ENCODE results near the gene NR2F2.

NR2F2 gene

GRCh38 chr15:96330450-96331143 is at the start of gene NR2F2:
NR2F2 (plus strand) TSS chr15:96330700; CDS start chr15:96332106, 1,406 bp downstream.
- DNase-seq = peak; percentile 29

DNA sequence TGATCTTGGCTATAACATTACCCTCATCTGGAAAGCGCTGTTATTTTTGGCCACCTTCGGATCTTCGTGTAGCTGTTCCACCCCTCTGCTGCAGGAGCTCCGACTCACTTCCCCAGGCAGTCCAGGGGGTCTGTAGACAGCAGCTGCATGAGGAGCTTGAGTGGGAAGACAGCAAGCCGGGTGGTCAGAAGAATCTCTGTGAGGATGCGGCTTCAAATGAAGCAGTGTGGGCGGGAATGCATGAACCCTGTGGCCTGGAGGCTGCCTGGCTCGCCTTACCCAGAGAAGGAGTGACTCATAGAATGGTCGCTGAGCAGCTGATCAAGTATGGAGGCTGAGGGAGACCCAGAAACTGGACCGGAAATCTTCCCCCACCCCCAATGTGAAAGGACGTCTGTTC is 45.2 kb upstream of the NR2F2 start:
- no peak for DNase-seq

DNA sequence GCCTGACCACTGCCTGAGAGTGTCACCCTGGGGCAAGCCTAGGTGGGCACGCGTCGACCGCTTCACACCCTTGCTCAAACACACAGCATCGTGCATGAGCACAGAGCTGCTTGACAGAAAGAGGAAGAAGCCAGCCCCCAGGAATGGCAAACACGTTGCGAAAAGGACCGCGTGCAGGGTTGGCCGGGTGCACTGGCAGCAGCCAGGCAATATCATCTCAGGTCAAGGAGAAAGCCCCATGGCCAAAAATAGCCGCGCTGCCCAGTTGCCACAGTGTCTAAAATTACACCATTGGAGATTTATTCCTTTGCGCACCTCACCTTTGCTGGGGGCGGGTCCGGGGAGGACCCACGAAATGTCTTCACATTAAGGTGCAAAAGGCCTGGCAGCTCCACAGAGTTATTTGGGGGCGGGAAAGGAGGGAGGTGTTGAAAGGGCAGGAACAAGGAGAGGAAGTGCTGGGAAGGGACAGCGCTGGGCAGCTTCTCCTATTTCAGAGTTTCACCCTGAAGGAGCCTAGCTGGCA is 44.7 kb upstream of the NR2F2 start:
- no peak for DNase-seq

- DNase-seq = no peak
Observed at GRCh38 chr15:96290679-96291078, 39.8 kb upstream of the NR2F2 start.

- DNase-seq = no peak
Observed at GRCh38 chr15:96292635-96293034, 37.9 kb upstream of the NR2F2 start.

DNA sequence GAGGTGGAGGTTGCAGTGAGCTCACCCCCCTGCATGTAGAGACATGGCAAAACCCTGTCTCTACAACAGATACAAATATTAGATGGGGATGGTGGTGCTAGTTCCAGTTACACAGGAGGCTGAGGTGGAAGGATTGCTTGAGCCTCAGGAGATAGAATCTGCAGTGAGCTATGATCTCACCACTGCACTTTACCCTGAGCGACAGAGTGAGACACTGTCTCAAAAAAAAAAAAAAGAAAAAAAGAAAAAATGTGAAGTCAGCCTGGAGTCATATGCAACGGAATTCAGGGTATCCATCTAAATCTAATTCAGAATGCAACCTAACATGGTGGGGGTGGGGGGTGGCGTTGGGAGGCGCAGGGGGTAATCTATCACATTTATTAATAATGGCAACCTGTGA is 37.1 kb upstream of the NR2F2 start:
- DNase-seq = no peak

- no peak for DNase-seq
Observed at GRCh38 chr15:96294766-96295165, 35.7 kb upstream of the NR2F2 start.

DNA sequence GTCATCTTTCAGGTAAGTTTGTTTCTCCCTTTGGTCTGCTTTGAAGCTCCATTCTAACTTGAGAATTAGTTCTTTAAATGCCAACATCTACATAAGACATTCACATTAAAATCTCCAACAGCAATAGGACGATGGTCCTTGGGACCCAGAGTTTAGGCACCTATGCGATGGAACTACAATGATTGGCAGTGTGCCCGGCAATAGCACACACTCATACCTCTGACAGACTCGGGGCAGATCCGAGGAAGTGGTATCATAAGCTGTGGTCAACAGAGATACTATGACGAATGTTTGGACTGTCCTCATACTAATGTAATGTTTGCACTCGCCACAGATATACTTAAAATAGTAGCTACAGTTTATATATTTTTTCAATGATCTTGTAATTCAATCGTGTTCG is 34.2 kb upstream of the NR2F2 start:
- no peak for DNase-seq

DNA sequence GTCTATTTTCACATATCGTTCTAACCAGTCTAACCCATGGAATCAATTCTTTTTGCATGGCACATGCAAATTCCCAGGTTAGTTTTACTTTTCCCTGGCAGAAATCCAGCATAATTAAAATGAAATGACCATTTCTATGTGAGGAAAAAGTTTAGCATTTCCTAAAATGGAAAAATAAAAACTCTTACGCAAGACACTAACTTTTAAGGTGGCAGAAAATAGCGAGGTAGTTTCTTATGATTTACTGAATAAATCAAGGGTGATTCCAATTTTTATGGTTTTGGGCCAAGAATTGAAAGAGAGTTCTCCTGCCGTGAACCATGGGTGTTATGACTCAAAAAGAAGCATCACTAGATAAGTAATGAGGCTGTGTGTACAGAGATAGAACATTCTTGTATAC is 32.7 kb upstream of the NR2F2 start:
- no peak for DNase-seq

DNA sequence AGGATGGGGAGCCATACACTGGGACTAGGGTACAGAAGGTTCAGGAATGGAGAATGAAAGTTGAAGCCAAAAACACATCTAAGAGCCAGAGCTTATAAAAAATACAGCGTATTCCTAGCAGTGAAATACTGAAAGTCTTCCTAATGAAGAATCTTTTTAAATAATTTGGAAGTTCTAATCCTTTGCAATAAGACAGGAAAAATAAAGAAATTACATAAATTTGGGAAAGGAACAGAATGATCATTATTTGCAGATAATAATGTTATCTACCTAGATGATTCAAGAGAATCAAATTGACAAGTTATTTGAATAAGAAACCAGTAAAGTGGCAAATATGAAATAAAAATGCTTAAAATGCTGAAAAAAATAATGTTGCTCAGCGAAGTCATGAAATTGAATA is 32.3 kb upstream of the NR2F2 start:
- no peak for DNase-seq

DNA sequence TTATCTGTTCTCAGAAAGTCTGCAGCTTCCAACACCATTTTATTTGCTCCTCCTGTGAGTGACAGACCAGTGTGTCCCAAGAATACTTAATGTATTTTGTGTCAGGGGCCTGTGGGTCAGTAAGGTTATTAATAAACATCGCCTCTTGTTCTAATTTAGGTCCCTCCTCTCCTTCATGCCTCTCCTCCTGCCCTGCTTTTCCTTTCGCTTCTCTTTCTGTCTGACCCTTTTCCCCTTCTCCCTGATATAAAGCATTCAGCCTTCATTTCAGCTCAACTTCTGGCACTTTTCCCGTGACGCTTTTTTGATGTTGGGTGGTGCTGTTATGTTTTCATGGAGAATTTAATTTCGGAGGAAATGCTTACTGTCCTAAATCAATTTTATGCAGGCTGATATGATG is 29.7 kb upstream of the NR2F2 start:
- no peak for DNase-seq

DNA sequence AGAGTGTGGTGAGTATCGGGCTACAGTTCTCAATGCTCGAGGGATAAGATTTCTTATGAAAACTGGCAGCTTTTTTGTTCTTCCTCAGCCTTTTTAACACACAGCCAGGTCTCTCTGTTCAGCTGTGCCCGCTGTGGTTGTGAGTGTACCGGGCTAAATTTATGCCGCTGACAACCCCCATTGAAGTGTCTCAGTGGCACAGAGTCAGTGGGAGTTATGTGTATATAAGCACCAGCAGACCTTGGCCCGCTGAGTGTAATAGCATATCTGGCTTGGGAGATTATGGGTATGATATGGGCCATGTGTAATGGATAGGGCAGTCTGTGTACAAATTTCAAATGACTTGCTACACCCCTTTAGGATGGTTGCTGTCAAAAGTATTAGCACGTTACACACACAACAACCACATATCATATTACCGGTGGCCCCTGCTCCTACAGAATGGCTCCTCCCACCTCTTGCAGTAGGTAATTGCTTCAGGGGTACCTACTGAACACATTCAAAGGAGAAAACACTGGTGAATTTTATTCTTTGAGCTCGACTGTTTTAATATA is 26.9 kb upstream of the NR2F2 start:
- no peak for DNase-seq

- no peak for DNase-seq
Observed at GRCh38 chr15:96304839-96305238, 25.7 kb upstream of the NR2F2 start.

DNA sequence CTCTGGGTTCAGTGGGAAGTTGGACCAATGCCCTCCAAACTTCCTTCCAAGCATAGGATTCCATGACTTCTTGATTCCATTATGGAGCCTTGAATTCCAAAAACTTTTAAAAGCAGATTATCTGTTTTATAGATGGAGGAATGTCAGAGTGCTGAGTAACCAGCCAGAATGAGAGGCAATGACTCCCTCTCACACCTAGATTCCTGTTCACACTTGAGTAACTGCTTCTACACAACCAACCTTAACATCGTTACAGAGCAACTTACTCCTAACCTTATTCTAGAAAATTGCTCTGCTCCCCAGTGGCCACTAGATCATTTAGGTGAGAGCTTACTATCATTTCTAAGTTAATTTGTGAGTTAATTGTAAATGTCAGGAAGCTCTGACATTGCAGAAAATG is 24.2 kb upstream of the NR2F2 start:
- no peak for DNase-seq

GRCh38 chr15:96307856-96308394 is 22.6 kb upstream of the NR2F2 start:
- DNase-seq = no peak

DNA sequence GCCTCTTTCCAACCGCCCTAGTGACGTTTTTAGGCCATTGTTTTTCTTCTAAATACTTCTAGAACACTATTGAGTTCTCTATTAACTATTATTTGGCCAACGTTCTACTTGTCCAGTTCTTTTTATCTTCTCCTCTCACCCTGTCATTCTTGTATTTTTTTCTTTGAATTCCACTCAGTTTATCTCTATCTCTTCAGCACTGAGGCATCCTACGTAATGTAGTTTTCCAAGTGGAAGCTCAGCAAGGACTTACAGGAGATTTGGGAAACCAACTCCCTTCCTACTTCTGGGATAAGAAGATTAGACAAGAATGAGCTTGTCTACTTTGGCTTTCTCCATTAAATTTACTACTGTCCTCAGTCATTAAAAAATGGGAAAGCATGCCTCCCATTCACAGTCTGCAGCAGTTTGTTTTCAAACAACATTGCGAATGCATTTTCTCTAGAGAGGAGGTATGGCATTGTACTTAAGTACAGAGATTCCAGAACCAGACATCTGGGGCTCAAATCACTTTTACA is 21.3 kb upstream of the NR2F2 start:
- no peak for DNase-seq

GRCh38 chr15:96311256-96311955 is 19.1 kb upstream of the NR2F2 start:
- DNase-seq = no peak

DNA sequence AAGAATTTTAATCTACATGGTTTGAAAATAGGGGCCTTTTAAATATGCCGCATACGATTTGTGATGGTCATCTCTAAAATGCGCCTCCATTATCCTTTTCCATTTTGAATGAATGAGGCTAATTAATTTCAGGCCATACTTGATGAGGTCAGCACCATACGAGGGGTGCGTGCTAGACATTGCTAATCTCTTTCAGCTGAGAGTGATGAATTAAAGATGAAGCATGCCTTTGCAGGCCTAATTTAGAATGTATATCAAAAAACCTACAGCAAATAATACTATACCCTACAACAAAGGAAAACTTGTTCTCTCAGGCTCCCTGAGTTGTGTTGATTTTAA is 18.6 kb upstream of the NR2F2 start:
- DNase-seq = no peak

GRCh38 chr15:96312641-96313335 is 17.7 kb upstream of the NR2F2 start:
- no peak for DNase-seq

DNA sequence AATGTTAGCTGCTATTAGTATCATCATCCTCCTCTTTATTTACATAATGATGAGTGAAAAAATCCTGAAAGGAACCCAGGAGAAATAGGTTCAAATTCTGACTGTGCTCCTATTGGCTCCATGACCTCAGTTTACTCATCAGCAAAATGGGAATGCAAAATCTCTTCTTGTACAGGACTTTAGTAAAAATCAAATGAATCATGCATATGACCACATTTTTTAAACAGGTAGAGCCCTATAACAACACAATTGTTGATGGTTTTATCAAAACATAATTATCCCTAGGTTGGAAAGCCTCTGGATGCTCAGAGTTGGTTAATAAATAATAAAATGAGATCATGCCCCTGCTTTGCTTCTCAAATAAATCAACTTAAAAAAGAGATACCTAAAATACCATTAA is 16.0 kb upstream of the NR2F2 start:
- DNase-seq = no peak

GRCh38 chr15:96314963-96315362 is 15.5 kb upstream of the NR2F2 start:
- no peak for DNase-seq

DNA sequence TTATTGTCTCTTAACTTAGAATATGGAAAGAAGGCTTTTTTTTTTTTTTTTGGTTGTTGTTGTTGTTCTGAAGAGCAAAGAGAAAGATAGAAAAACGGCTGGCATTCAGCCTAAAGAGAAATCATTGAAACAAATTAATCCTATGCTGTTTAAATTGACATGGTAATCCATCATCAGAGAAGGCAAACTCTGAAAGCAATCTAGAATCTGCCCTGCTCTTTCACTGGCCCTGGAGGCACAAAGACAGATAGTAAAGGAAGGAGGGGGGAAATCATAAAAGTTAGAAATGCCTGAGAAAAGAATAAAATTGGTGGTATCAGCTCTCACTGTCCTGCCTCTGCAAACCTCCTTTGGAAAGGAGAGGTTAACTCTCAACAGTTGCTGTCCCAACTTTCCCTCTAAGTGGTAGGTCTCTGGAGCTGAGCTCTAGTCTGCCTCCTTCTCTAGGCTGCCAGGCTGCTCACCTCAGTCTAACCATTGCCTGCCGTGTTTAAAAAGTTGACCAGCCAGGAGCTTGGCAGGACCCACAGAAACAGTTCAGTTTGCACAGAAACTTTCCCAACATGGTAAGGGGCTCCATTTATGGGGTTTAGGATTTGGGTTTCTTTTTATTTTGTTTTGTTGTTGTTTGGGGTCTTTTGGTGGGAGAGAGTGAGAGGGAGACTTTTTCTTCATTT is 13.4 kb upstream of the NR2F2 start:
- DNase-seq = no peak

- DNase-seq = no peak
Observed at GRCh38 chr15:96320107-96320506, 10.4 kb upstream of the NR2F2 start.

Data from DMS79 (cell line).